Pulmonary artery endothelial cell (primary cell): ENCODE measurements around the gene ARMC7. TPM values are rescaled to one million over a fixed set of nuclear protein-coding genes. Genes with fewer than 3 reads are reported as not detected.
"Not testable (repeated sequence)": the region's sequence is repeated elsewhere in the genome, so short reads cannot be mapped to it uniquely, and the experiment has no call there.

Experiments
- DNase-seq: peaks from one replicate; pipeline ENCODE4 v3.0.0-alpha.2; 2011; ENCODE audit warnings: low read depth, low spot score
- total RNA-seq: library from RNA; depleted of rRNA; stranded (reverse); fragments of >200 nt; gene quantifications from 2 replicates; pipeline ENCODE4 v1.2.3, GENCODE V29; 2014

The ARMC7 gene
- total RNA-seq, 1 donor from 2014 or later, result 2.4 TPM

DNA sequence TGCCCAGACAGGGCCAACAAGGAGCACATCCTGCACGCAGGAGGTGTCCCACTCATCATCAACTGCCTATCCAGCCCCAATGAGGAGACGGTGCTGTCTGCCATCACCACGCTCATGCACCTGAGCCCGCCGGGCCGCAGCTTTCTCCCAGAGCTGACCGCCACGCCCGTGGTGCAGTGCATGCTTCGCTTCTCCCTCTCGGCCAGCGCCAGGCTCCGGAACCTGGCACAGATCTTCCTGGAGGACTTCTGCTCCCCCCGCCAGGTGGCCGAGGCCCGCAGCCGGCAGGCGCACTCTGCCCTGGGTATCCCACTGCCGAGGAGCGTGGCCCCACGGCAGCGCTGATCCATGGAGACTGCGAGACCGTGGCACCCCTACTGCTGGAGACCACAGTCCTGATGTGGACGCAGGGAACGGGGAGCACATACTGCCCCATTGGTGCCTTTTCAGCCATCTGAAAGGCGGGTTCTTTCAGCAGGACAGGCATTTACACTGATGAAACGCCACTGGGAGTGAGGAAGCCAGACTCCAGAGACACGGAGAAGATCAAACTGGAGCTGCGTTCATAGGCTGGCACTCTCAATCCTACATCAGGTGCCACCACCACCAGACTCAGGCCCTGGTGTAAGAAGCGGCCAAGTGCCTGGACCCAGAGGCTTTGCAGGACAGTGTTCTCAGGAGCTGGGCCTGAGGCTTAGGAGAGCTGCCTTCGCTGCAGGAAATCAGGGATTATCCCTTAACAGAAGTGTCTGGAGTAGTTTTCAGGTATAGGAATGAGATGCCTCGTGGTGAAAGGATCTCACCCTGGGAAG lies 19.1 kb downstream of the ARMC7 start:
- no peak for DNase-seq

DNA sequence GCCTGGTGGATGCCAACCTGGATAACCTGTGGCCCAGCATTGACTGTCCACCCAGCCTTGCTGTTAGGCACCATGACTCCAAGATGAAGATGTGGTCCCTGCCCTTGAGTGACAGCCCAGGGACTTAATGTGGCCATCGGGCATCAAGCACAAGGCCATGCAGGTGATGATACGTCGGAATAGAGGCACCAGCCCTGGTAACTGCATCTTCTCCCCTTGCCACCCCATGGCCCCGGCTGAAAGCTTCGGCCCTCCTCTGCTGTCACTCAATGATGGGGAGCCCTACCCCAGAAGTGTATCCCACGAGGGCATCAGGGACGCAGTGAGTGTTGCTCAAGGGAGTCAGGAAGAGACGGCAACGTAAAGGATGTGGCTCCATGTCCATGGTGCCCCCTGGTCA lies 19.8 kb downstream of the ARMC7 start:
- DNase-seq, result no peak

DNA sequence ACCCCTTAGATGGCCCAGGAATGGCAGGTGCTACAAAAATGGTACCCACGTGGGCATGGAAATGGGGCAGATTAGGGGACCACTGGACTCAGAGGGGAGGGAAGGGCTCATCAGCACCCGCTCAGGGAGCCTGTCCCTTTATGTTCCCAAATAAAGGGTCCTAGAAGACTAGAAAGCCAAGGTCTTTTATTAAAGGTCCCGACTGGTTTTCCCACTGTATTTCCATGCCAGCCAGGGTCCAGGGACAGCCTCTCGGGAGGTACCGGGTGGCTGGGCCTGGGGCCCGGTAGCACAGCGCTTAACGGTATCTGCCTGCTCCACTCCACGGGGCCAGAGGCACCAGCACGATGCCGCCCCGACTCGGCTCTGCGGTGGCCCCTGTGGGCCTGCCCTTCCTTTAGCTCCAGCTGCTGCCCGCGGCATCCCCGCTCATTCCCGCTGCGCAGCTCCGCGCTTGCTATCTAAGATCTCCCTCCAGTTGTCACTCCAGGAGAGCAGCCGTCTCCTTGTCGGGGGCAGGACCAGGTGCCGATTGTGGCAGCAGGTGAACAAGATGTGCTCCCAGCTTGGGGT lies 20.4 kb downstream of the ARMC7 start:
- DNase-seq, result no peak

DNA sequence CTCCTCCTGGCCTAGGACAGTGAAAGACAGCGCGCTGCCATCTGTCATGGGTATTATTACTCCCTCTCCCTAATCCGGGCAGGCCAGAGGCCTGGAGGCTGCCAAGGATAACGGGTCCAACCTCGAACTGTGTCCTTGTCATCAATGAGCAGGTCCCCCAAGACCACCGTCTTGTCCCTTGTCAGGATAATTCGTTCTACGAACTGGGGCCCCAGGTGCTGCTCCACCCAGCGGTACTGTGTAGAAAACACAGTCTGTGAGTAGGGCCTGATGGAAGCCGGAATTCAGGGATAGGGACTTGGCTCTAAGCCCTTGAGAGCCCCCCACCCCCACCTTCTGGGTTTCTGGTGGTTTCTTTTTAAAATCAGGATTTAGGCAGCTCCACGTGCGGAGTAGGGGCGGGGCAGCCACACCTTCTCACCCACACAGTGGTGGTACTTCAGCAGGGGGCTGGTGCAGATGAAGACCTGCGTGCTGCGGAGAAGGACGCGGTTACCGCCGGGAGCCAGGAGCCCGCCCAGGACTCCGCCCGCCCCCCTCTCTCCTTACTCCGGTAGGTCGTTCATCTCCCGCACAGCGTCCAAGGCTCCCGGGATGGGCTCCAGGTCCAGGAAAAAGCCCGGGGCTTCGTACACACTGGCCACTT lies 21.0 kb downstream of the ARMC7 start:
- DNase-seq, result no peak

DNA sequence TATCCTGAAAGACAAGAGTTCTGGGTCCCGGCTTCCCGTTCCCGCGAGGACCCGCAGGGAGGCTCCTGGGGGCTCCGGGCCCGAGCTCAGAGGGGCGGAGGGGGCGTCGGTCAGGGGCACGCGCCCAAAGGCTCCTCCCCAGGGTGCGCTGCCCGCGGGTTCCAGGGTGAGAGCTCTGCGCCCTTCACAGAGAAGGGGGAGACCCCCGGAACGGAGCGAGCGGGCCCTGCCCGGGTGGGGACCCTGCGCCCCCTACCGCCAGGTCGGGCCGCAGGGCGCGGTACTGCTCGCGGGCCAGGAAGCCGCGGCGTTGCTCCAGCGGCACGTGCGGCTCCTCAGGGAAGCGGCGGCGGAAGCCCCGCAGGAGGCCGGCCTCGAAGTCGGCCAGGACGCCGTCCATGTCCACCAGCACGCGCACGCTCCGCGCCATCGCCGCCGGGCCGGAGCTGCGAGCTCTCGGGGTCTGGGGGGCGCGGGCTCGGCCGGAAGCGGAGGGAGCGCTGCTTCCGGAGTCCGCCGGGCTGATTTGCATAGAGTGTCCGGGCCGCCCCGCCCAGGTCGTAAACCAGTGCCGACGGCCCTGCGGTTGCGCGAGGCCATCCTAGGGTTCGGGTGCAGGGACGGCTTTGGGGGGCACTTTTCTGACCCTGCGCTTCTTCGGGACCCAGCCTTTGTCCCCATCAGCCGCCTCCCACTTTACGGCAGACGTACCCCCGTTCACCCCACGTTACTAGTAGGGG lies 21.7 kb downstream of the ARMC7 start, which contains the start of gene NT5C:
TSS of gene NT5C (minus strand) at position 465 of the 740 bp plus-strand sequence. CDS start at position 430, 35 bp downstream.
- no peak for DNase-seq

DNA sequence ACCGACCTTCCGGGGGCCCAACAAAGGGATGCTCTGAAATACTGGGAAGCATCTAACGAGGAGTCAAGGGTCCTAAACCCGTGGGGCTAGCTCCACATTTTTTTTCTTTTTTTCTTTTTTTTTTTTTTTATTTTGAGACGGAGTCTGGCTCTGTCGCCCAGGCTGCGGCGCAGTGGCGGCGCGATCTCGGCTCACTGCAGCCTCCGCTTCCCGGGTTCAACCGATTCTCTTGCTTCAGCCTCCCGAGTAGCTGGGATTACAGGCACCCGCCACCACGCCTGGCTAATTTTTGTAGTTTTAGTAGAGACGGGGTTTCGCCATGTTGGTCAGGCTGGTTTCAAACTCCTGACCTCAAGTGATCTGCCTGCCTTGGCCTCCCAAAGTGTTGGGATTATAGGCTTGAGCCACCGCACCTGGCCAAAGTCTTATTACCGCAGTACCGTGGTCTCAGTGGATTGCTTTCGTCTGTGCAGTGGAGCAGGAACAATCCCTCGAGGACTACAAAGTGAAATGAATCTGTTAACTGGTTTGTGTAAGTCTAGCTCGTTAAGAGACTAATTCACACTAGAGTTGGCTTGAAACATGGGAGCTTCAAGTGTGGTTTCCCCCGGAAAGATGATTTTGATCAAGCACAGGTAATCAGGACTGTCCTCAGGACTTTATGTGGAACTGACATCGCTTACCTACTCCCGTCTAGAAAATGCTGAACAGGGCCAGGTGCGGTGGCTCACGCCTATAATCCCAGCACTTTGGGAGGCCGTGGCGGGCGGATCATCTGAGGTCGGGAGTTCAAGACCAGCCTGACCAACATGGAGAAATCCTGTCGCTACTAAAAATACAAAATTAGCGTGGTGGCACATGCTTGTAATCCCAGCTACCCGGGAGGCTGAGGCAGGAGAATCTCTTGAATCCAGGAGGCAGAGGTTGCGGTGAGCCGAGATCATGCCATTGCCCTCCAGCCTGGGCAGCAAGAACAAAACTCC lies 22.5 kb downstream of the ARMC7 start:
- DNase-seq, result not testable (repeated sequence)

DNA sequence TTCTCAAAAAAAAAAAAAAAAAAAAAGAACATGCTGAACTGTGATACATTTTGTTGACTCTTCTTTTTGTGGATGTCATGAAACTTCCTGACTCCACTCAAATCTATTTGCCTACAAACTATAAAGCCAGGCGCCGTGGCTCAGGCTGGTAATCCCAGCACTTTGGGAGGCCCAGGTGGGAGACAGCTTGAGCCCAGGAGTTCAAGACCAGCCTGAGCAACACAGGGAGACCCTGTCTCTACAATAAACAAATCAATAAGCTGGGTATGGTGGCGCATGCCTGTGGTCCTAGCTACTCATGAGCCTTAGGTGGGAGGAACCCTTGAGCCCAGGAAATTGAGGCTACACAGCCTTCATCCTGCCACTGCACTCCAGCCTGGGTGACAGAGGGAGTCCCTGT lies 23.2 kb downstream of the ARMC7 start:
- DNase-seq, result no peak

DNA sequence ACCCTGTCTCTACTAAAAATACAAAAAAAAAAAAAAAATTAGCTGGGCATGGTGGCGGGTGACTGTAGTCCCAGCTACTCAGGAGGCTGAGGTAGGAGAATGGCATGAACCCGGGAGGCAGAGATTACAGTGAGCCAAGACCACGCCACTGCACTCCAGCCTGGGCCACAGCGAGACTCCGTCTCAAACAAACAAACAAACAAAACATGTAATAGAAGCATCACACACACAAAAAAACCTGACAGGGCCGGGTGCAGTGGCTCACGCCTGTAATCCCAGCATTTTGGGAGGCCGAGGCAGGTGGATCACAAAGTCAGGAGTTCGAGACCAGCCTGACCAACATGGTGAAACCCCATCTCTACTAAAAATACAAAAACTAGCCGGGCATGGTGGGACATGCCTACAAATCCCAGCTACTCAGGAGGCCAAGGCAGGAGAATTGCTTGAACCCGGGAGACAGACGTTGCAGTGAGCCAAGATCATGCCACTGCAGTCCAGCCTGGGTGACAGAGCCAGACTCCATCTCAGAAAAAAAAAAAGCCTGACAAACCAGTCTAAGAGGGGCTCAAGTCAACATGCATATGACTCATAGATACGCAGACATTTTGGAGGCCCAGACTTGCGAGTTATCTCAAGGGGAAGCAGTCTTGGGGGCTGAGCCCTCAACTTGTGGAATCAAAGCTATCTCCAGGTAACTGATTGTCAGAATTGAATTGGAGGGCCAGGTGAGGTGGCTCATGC lies 24.0 kb downstream of the ARMC7 start:
- not testable (repeated sequence) for DNase-seq

DNA sequence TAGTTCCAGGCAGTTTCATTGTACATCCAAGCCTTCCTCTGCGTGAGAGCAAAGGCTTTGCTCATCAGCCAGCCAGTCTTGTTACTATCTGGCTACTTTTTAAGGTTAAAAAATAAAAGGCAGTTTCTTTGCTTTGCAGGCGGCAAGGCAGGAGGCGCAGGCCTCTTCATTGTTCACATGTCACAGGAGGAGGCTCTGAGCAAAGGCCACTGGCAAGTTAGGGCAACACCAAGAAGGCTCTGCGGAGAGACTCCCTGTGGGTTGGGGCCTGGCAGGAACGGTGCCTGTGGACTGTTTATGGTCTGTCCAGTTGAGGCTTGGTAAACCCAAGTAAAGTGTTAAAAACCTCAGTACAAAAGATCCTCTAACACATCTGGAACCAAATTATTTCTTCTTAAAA lies 25.7 kb downstream of the ARMC7 start:
- DNase-seq, result no peak

DNA sequence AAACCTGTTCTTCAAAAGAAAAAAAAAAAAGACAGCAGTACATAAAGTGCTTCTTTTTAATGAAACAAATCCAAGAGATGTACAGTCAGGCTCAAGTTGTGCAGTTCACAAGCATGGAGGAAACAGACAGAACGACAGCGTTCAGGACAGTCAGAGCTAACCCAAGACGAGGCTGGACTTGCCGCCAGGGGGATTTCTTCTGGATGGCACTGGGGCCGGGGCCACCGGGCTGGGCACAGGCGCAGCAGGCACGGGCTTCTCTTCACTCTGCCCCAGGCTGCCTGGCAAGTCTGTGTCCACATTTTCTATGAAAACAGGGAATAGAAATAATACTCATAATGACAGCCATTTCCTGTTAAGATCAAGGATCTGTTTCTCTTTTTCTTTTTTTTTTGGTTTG lies 26.2 kb downstream of the ARMC7 start:
- no peak for DNase-seq

DNA sequence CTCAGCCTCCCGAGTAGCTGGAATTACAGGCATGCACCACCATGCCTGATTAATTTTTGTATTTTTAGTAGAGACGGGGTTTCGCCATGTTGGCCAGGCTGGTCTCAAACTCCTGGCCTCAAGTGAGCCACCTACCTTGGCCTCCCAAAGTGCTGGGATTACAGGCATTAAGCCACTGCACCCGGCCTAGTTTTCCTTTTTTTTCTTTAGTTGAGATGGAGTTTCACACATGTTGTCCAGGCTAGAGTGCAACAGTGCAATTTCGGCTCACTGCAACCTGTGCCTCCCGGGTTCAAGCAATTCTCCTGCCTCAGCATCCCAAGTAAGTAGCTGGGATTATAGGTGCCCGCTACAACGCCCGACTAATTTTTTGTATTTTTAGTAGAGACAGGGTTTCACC lies 28.0 kb downstream of the ARMC7 start:
- not testable (repeated sequence) for DNase-seq

DNA sequence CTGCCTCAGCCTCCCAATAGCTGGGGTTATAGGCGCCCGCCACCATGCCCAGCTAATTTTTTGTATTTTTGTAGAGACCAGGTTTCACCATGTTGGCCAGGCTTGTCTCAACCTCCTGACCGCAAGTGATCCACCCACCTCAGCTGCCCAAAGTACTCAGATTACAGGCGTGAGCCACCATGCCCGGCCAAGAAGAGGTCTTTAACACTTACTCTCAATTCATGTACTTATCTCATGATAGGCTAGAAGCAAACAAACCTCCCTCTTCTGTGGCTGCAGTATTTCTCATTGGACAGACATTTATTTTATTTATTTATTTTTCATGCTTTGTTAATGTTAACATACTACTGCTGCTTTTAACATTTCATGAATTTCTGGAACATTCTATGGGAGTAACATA lies 28.8 kb downstream of the ARMC7 start:
- DNase-seq, result no peak

DNA sequence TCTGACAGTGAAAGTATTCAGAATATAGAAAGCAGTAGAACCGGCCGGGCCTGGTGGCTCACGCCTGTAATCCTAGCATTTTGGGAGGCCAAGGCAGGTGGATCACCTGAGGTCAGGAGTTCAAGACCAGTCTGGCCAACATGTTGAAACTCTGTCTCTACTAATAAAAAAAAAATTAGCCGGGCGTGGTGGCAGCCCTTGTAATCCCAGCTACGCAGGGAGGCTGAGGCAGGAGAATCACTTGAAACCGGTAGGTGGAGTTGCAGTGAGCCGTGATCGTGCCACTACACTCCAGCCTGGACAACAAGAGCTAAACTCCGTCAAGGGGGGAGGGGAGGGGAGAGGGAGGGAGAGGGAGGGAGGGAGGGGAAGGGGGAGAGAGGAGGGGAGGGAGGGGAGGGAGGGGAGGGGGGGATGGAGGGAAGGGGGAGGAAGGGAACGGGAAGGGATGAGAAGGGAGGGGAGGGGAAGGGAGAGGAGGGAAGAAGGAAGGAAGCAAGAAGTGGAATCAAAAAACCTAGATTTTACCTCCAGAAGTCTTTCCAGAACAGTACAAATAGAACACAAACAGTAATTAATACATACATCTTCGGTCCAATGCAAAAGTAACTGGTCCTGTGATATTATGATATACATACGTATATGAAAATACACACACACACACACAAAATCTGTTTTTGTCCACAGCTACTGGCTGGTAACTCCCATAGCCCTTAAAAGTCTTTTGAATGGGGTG lies 32.6 kb downstream of the ARMC7 start:
- DNase-seq, result no peak

DNA sequence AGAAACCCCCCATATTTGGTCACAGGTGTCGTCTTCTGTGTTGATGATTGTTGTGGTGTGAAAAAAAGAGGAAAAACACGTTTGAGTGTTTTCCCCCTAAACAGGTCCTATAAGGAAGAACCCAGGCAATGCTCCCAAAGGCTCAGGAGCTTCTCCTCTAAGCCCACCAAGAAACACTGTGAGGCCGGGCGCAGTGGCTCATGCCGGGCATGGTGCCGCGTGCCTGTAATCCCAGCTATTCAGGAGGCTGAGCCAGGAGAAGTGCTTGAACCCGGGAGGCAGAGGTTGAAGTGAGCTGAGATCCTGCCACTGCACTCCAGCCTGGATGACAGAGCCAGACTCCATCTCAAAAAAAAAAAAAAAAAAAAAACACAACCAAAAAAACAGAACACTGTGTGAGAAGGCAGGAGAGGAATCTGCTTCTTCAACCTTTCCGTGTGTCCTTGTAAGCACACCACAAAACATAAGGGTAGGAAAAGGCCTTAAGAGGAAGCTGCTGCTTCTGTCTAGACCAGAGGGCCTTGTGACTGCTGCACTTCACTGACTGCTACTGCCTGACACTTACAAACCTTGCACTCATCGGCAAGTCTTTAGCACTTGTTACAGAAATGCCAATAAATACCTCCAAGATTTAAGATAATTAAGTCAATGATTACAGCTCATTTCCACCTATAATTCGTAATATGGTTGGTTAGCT lies 35.2 kb downstream of the ARMC7 start:
- DNase-seq, result no peak

DNA sequence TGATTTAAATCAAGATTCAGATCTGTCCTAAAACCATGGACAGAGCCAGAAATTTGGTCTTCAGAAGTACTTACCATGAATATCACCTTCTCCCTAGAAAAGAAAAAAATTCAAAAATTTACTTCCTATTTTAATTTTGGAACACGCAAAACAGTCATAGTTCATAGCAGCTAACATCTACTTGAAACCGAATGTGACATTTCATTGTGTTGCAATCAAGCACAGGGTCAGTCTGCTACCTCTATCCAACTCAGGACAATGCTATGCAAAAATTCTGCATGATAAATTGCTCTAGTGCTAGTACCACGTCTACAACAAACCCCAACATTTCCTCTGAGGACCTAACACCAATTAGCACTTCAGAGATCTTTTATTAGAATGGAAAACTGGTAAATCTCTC lies 36.8 kb downstream of the ARMC7 start:
- DNase-seq, result no peak

DNA sequence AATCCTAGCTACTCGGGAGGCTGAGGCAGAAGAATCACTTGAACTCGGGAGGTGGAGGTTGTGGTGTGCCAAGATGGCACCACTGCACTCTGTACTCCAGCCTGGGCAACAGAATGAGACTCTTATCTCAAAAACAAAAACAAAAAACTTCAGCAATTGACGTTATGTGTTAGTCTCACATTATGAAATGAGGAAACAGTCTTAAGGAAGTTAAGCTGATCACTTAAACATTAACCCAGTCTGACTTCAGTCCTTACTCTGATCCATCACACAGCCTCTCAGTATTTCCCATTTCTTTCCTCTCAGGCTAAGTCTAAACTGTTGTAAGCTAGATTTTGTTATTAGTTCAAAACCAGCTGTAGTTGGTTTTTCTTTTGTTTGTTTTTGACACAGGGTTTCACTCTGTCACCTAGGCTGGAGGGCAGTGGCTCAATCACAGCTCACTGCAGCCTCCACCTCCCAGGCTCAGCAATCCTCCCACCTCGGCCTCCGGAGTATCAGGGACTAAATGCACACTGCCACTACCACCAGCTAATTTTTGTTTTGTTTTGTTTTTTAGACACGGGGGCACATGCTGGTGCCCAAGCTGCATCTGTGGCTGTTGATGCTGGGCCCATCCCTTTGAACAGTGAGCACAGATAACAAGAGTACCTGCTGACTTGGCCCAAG lies 38.2 kb downstream of the ARMC7 start:
- DNase-seq, result no peak

DNA sequence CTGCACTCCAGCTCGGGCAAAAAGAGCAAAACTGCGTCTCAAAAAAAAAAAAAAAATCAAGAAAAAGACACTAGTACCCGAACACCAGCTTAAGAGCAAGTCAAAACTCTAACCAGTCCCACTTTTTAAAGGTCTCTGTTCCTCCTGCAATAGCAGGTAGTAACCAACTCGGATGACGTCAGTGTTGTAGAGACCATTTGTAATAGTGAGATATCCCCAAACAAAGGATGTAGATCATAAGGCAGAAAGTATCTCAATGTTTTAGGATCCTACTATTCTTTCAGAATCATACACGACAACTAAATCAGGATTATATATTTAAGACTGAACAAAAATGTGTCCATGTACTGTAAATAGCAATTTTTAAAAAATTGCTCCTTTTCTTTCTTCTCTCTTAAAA lies 42.2 kb downstream of the ARMC7 start:
- no peak for DNase-seq

DNA sequence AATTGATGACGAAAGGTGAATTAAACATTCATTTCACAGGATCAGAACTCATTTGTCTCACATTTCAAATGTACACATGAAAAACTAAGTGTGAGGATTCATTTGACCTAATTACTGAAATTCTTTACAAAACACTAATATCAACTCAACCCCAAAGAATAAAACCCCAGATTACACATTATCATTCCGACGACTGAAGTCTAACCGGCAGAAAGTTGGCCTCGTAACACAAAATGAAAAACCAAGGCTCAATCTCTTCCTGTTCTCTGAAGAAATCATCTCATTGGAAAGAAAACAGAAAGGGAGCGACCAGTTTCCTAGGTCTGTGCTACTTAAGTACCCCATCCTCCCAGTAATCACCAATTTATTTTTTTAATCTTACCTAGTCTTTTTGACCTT lies 42.8 kb downstream of the ARMC7 start:
- DNase-seq, result no peak
